OCI-LY3 (cell line): ENCODE data around the gene OR6M1.

Source experiments
- EZH2phosphoT487 ChIP-seq: fragments of 200-600 bp; shearing (Covaris generic); IDR thresholded peaks from 2 replicates; pipeline ENCODE4 v1.6.1; 2018; ENCODE audit warnings: antibody characterized with exemption, mixed run types, low read depth
- TF ChIP-seq, protein P1 (sequence below): fragments of 200-600, 300-600 bp; sonication (generic); IDR thresholded peaks from 2 replicates; pipeline ENCODE4 v1.5.1; 2014; ENCODE audit warnings: antibody characterized with exemption, low read length, low read depth

DNA sequence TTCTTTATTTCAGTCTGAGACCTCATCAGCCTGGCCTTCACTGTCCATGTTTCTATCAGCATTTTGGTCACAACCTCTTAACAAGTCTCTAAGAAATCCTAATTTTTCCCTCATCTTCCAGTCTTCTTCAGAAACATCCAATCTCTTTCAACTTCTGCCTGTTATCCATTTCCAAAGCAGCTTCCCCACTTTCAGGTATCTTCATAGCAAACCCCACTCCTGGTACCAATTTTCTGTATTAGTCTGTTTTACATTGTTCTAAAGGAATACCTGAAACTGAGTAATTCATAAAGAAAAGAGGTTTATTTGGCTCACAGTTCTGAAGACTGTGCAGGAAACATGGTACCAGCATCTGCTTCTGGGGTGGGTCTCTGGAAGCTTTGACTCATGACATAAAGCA lies 43.7 kb downstream of the OR6M1 start:
- TF ChIP-seq, protein P1, sequence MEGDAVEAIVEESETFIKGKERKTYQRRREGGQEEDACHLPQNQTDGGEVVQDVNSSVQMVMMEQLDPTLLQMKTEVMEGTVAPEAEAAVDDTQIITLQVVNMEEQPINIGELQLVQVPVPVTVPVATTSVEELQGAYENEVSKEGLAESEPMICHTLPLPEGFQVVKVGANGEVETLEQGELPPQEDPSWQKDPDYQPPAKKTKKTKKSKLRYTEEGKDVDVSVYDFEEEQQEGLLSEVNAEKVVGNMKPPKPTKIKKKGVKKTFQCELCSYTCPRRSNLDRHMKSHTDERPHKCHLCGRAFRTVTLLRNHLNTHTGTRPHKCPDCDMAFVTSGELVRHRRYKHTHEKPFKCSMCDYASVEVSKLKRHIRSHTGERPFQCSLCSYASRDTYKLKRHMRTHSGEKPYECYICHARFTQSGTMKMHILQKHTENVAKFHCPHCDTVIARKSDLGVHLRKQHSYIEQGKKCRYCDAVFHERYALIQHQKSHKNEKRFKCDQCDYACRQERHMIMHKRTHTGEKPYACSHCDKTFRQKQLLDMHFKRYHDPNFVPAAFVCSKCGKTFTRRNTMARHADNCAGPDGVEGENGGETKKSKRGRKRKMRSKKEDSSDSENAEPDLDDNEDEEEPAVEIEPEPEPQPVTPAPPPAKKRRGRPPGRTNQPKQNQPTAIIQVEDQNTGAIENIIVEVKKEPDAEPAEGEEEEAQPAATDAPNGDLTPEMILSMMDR = no peak
- no peak for TF ChIP-seq EZH2phosphoT487
